Measurements from ENCODE around the gene FLVCR2.

The FLVCR2 gene

DNA sequence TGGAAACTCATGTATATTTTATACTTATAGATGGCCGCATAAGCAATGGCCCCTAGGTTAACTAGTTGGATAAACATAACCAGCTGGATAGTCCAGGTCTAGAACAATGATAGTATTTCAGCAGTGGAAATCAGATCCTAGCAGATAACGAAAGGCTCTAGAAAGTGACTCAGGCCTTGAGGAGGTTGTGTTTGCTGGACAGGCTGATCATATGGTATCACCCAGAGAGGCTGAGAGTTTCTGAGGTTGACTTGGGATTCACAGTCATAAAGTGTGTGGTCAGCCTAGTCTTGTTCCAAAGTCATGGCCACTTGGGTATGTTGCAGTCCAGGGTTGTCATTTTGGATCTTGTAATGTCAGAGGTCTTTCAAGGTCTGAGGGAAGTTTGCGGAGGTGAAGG lies 16.8 kb downstream of the FLVCR2 start:
- no peak for TF ChIP-seq TAF1 (IDR thresholded peaks at IDR 0.05; ENCODE audit: borderline replicate concordance, insufficient read depth, low read length)
- no peak for TF ChIP-seq FOXP2 (optimal IDR thresholded peaks at IDR 0.05; ENCODE audit: borderline replicate concordance, extremely low read depth, extremely low read length, insufficient read depth)
- TF ChIP-seq SIN3A (IDR thresholded peaks at IDR 0.05; ENCODE audit: borderline replicate concordance, insufficient read depth, low read length): no peak
- no peak for TF ChIP-seq POLR2AphosphoS5 (IDR thresholded peaks at IDR 0.05; ENCODE audit: low read depth, low read length)
- TF ChIP-seq, protein P1, sequence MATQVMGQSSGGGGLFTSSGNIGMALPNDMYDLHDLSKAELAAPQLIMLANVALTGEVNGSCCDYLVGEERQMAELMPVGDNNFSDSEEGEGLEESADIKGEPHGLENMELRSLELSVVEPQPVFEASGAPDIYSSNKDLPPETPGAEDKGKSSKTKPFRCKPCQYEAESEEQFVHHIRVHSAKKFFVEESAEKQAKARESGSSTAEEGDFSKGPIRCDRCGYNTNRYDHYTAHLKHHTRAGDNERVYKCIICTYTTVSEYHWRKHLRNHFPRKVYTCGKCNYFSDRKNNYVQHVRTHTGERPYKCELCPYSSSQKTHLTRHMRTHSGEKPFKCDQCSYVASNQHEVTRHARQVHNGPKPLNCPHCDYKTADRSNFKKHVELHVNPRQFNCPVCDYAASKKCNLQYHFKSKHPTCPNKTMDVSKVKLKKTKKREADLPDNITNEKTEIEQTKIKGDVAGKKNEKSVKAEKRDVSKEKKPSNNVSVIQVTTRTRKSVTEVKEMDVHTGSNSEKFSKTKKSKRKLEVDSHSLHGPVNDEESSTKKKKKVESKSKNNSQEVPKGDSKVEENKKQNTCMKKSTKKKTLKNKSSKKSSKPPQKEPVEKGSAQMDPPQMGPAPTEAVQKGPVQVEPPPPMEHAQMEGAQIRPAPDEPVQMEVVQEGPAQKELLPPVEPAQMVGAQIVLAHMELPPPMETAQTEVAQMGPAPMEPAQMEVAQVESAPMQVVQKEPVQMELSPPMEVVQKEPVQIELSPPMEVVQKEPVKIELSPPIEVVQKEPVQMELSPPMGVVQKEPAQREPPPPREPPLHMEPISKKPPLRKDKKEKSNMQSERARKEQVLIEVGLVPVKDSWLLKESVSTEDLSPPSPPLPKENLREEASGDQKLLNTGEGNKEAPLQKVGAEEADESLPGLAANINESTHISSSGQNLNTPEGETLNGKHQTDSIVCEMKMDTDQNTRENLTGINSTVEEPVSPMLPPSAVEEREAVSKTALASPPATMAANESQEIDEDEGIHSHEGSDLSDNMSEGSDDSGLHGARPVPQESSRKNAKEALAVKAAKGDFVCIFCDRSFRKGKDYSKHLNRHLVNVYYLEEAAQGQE (IDR thresholded peaks at IDR 0.05; ENCODE audit: insufficient read depth in 1 of 2, low read depth in 2 of 2, low read length in 2 of 2): no peak

DNA sequence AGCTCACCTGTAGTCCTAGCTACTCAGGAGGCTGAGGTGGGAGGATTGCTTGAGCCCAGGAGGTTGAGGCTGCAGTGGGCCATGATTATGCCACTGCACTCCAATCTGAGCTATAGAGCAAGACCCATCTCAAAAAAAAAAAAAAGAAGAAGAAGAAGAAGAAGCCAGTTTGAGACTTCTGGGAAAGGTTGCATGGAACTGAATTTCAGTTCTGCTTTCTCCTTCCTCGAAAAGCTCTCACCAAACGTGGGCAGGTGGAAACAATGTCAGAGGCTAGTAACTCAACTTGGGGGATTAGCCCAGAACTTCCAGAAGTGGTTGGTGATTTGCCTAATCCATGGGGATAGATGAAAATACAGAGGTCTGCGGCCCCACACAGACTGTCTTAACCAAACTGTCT lies 18.7 kb downstream of the FLVCR2 start:
- TF ChIP-seq TAF1 (IDR thresholded peaks at IDR 0.05; ENCODE audit: borderline replicate concordance, insufficient read depth, low read length) (no peak), FOXP2 (optimal IDR thresholded peaks at IDR 0.05; ENCODE audit: borderline replicate concordance, extremely low read depth, extremely low read length, insufficient read depth) (no peak)

DNA sequence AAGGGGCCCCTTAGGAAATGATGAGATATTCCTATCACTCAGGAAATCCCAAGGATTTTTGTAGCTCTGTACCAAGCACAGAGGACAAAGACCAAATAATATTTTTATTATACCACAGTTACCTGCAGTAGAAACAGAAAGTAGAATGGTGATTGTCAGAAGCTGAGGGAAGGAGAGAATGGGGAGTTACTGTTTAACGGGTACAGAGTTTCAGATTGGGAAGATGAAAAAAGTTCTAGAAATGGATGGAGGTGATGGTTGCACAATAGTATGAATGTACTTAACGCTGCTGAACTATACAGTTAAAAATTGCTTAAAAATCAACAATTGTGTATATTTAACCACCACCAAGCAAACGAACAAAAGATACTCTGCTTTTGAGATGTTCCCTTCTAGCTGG lies 24.1 kb downstream of the FLVCR2 start:
- TF ChIP-seq POLR2AphosphoS5 (IDR thresholded peaks at IDR 0.05; ENCODE audit: low read depth, low read length) (no peak), SIN3A (IDR thresholded peaks at IDR 0.05; ENCODE audit: borderline replicate concordance, insufficient read depth, low read length) (no peak), TAF1 (IDR thresholded peaks at IDR 0.05; ENCODE audit: borderline replicate concordance, insufficient read depth, low read length) (no peak), FOXP2 (optimal IDR thresholded peaks at IDR 0.05; ENCODE audit: borderline replicate concordance, extremely low read depth, extremely low read length, insufficient read depth) (no peak)
- TF ChIP-seq, protein P1 (IDR thresholded peaks at IDR 0.05; ENCODE audit: insufficient read depth in 1 of 2, low read depth in 2 of 2, low read length in 2 of 2): no peak

DNA sequence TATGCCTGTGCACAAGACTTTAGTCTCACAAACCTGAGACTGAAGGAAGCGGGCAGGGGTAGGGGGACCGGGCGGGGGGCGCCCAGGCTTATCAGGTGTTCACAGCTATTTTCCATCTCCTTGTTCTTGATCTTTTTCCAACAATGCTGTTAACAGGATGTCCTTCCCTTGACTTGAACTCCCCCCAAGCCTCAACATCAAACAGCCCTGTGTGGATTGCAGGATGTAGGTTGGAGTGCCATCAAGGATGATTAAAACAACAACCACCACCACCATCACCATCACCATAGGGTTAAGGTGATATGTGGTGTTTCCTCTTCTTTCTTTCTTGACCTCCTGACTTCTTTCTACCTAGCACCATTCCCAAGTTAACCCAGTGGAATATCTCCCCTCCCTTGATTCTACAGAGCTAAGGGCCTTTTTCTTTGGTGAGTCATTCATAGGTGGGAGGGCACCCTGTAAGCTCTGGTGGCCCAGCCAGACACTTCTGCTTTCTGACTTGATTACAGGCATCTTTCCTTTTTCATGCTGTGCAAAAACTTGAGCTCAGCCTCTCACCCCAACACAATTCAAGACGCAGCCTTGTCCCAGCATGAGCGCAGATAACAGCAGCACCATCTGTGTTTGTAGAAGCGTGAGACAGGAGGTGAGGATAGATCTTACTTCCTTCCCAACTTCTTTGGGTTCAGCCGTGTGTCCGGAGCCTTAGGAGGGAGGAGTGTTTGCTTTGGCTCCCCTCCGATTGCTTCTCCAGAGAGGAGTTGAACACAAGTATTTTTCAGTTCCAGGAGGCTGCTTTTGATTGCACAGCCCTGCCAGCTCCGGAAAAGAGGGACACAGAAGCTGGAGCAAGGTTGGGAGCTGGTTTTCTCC lies 26.8 kb downstream of the FLVCR2 start:
- TF ChIP-seq FOXP2 (optimal IDR thresholded peaks at IDR 0.05; ENCODE audit: borderline replicate concordance, extremely low read depth, extremely low read length, insufficient read depth) (no peak), POLR2AphosphoS5 (IDR thresholded peaks at IDR 0.05; ENCODE audit: low read depth, low read length) (no peak), TAF1 (IDR thresholded peaks at IDR 0.05; ENCODE audit: borderline replicate concordance, insufficient read depth, low read length) (no peak), SIN3A (IDR thresholded peaks at IDR 0.05; ENCODE audit: borderline replicate concordance, insufficient read depth, low read length) (0 out of 2 replicates have a peak, but pooled peaks have one; percentile 46)
- TF ChIP-seq, protein P1 (IDR thresholded peaks at IDR 0.05; ENCODE audit: insufficient read depth in 1 of 2, low read depth in 2 of 2, low read length in 2 of 2): peak in 1 of 2 experiments; percentile 49; a peak in 1 of 4 replicates

DNA sequence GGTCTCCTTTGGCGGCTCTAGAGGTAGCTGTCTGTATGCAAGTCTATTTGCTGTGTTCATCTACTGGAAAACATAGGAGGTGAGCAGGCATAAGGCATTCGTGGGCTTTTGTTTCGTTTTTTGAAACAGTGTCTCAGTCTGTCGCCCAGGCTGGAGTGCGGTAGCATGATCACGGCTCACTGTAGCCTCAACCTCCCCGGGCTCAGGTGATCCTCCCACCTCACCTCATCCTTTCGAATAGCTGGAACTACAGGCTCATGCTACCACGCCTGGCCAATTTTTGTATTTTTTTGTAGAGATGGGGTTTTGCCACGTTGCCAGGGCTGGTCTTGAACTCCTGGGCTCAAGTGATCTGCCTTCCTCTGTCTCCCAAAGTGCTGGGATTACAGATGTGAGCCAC lies 27.5 kb downstream of the FLVCR2 start:
- TF ChIP-seq SIN3A (IDR thresholded peaks at IDR 0.05; ENCODE audit: borderline replicate concordance, insufficient read depth, low read length): no peak
- TF ChIP-seq, protein P1 (IDR thresholded peaks at IDR 0.05; ENCODE audit: insufficient read depth in 1 of 2, low read depth in 2 of 2, low read length in 2 of 2): no peak
- no peak for TF ChIP-seq TAF1 (IDR thresholded peaks at IDR 0.05; ENCODE audit: borderline replicate concordance, insufficient read depth, low read length)
- TF ChIP-seq FOXP2 (optimal IDR thresholded peaks at IDR 0.05; ENCODE audit: borderline replicate concordance, extremely low read depth, extremely low read length, insufficient read depth): no peak
- no peak for TF ChIP-seq POLR2AphosphoS5 (IDR thresholded peaks at IDR 0.05; ENCODE audit: low read depth, low read length)

Data from PFSK-1 (cell line).